Measurements from ENCODE around the gene DHRS4.

DNA sequence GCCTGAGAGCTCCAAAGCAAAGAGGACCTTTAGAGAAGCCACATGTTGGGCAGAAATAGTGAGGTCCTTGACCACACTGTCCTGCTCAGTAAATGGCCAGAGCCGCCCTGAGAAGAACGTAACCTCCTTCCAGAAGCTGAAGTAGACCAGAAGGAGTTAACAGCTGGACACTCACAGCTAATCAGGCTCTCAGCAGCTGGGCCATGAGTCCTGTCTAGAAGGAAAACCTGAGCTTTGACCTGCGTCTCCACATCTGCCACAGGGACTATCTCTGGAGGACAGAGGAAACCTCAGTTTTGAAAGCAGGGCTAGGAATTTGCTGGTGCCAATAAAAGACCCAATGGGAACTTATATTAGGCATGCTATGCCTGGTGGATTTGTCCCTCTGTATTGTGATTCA is 12.3 kb upstream of the DHRS4 start:
- TF ChIP-seq POLR2AphosphoS5 (IDR thresholded peaks at IDR 0.05; ENCODE audit: low read depth), result no peak
- TF ChIP-seq, protein P1, sequence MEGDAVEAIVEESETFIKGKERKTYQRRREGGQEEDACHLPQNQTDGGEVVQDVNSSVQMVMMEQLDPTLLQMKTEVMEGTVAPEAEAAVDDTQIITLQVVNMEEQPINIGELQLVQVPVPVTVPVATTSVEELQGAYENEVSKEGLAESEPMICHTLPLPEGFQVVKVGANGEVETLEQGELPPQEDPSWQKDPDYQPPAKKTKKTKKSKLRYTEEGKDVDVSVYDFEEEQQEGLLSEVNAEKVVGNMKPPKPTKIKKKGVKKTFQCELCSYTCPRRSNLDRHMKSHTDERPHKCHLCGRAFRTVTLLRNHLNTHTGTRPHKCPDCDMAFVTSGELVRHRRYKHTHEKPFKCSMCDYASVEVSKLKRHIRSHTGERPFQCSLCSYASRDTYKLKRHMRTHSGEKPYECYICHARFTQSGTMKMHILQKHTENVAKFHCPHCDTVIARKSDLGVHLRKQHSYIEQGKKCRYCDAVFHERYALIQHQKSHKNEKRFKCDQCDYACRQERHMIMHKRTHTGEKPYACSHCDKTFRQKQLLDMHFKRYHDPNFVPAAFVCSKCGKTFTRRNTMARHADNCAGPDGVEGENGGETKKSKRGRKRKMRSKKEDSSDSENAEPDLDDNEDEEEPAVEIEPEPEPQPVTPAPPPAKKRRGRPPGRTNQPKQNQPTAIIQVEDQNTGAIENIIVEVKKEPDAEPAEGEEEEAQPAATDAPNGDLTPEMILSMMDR (IDR thresholded peaks at IDR 0.05; ENCODE audit: insufficient read depth, low read length), result no peak
- TF ChIP-seq, protein P2, sequence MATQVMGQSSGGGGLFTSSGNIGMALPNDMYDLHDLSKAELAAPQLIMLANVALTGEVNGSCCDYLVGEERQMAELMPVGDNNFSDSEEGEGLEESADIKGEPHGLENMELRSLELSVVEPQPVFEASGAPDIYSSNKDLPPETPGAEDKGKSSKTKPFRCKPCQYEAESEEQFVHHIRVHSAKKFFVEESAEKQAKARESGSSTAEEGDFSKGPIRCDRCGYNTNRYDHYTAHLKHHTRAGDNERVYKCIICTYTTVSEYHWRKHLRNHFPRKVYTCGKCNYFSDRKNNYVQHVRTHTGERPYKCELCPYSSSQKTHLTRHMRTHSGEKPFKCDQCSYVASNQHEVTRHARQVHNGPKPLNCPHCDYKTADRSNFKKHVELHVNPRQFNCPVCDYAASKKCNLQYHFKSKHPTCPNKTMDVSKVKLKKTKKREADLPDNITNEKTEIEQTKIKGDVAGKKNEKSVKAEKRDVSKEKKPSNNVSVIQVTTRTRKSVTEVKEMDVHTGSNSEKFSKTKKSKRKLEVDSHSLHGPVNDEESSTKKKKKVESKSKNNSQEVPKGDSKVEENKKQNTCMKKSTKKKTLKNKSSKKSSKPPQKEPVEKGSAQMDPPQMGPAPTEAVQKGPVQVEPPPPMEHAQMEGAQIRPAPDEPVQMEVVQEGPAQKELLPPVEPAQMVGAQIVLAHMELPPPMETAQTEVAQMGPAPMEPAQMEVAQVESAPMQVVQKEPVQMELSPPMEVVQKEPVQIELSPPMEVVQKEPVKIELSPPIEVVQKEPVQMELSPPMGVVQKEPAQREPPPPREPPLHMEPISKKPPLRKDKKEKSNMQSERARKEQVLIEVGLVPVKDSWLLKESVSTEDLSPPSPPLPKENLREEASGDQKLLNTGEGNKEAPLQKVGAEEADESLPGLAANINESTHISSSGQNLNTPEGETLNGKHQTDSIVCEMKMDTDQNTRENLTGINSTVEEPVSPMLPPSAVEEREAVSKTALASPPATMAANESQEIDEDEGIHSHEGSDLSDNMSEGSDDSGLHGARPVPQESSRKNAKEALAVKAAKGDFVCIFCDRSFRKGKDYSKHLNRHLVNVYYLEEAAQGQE (IDR thresholded peaks at IDR 0.05; ENCODE audit: insufficient replicate concordance, low read depth), result no peak
- no peak for TF ChIP-seq GABPA (IDR thresholded peaks at IDR 0.05; ENCODE audit: low read depth)

All from HL-60 (cell line).